RWPE2 (cell line): ENCODE data around the gene KL.
A peak's percentile ranks its signal among the peaks of the same experiment; 100 is the strongest.

Source experiments
- ATAC-seq: fragments of 200-7000 bp; cut with Tn5 transposase; 3 replicates; pipeline ENCODE4 v1.9.1; 2021; ENCODE audit warnings: low read depth
- DNase-seq: peaks from one replicate; pipeline ENCODE4 v3.0.0-alpha.2; 2020; ENCODE audit warnings: low spot score
- H3K27ac ChIP-seq: fragments of 450-650 bp; 2 replicates; pipeline ENCODE4 v1.5.1; 2017; ENCODE audit warnings: mild to moderate bottlenecking; ENCODE audit not compliant: poor library complexity, severe bottlenecking
- H3K27me3 ChIP-seq: fragments of 250-450 bp; sonication (Bioruptor Pico); 2 replicates; pipeline ENCODE4 v1.5.1; 2021; ENCODE audit warnings: mild to moderate bottlenecking, moderate library complexity; ENCODE audit not compliant: insufficient read depth, poor library complexity, severe bottlenecking
- H3K36me3 ChIP-seq: fragments of 250-450 bp; sonication (Bioruptor Pico); 2 replicates; pipeline ENCODE4 v1.5.1; 2020; ENCODE audit warnings: low read depth, mild to moderate bottlenecking, moderate library complexity
- H3K4me1 ChIP-seq: fragments of 250-450 bp; sonication (Bioruptor Pico); 2 replicates; pipeline ENCODE4 v1.5.1; 2021; ENCODE audit warnings: mild to moderate bottlenecking, moderate library complexity; ENCODE audit not compliant: insufficient read depth, poor library complexity, severe bottlenecking
- H3K4me3 ChIP-seq: fragments of 250-450 bp; sonication (Bioruptor Pico); 2 replicates; pipeline ENCODE4 v1.5.1; 2021; ENCODE audit warnings: mild to moderate bottlenecking, moderate library complexity; ENCODE audit not compliant: severe bottlenecking
- H3K9me3 ChIP-seq: fragments of 250-450 bp; sonication (Bioruptor Pico); 2 replicates; pipeline ENCODE4 v1.5.1; 2021; ENCODE audit warnings: mild to moderate bottlenecking, moderate library complexity; ENCODE audit not compliant: severe bottlenecking
- CTCF ChIP-seq: fragments of 450-650 bp; IDR thresholded peaks from one replicate; pipeline ENCODE4 v1.5.1; 2017; ENCODE audit warnings: mild to moderate bottlenecking, moderate library complexity; ENCODE audit not compliant: poor library complexity, severe bottlenecking

KL gene

GRCh38 chr13:33016414-33017322, at the start of gene KL:
Gene KL (plus strand): TSS chr13:33016423. CDS start chr13:33016441, 18 bp downstream.
- Histone ChIP-seq H3K27me3 (peaks cover 59% of the 10 kb centered on the region), H3K4me1 (no peaks in the 10 kb centered on the region), H3K9me3 (no peaks in the 10 kb centered on the region), H3K36me3 (no peaks in the 10 kb centered on the region), H3K27ac (no peak within 1 kb of the TSS), H3K4me3 (peak within 1 kb of the TSS; percentile 5)
- ATAC-seq (peak; percentile 10; the same call in 1 of the 3 replicates), DNase-seq (no peak)
- no peak for TF ChIP-seq CTCF

GRCh38 chr13:32967584-32968182, 48.5 kb upstream of the KL start:
- Histone ChIP-seq H3K9me3 (no peaks in the 10 kb centered on the region), H3K4me1 (no peaks in the 10 kb centered on the region), H3K4me3 (no peak overlapping the region), H3K27ac (no peak overlapping the region), H3K27me3 (no peaks in the 10 kb centered on the region), H3K36me3 (no peaks in the 10 kb centered on the region)
- no peak for ATAC-seq
- no peak for DNase-seq
- TF ChIP-seq CTCF, result no peak

GRCh38 chr13:32968316-32968715, 47.9 kb upstream of the KL start:
- no peak for TF ChIP-seq CTCF
- no peak for DNase-seq
- ATAC-seq, result no peak
- no peaks in the 10 kb centered on the region for H3K27me3 ChIP-seq
- H3K9me3 ChIP-seq, result no peaks in the 10 kb centered on the region
- H3K36me3 ChIP-seq, result no peaks in the 10 kb centered on the region
- no peak overlapping the region for H3K27ac ChIP-seq
- no peaks in the 10 kb centered on the region for H3K4me1 ChIP-seq
- no peak overlapping the region for H3K4me3 ChIP-seq

GRCh38 chr13:32968793-32969192, 47.4 kb upstream of the KL start:
- Histone ChIP-seq H3K4me3 (no peak overlapping the region), H3K27me3 (no peaks in the 10 kb centered on the region), H3K36me3 (no peaks in the 10 kb centered on the region), H3K9me3 (no peaks in the 10 kb centered on the region), H3K27ac (no peak overlapping the region), H3K4me1 (no peaks in the 10 kb centered on the region)
- TF ChIP-seq CTCF, result no peak
- DNase-seq, result no peak
- no peak for ATAC-seq

- TF ChIP-seq CTCF, result no peak
- no peaks in the 10 kb centered on the region for H3K4me1 ChIP-seq
- H3K9me3 ChIP-seq, result no peaks in the 10 kb centered on the region
- H3K27ac ChIP-seq, result no peak overlapping the region
- H3K27me3 ChIP-seq, result no peaks in the 10 kb centered on the region
- DNase-seq, result no peak
- ATAC-seq, result no peak
- no peak overlapping the region for H3K4me3 ChIP-seq
- no peaks in the 10 kb centered on the region for H3K36me3 ChIP-seq
Measured at GRCh38 chr13:32969516-32969941, 46.7 kb upstream of the KL start.
